HepG2 (cell line): ENCODE measurements around the gene NAB2. TPM values are rescaled to one million over a fixed set of nuclear protein-coding genes. Genes with fewer than 3 reads are reported as not detected.

ENCODE experiments used
- ARNT ChIP-seq: fragments of 450-650 bp; IDR thresholded peaks from 2 replicates; pipeline ENCODE4 v1.6.1; 2017
- CEBPG ChIP-seq: IDR thresholded peaks from 2 replicates; pipeline ENCODE4 v1.6.1; 2016
- IKZF1 ChIP-seq: fragments of 450-650 bp; IDR thresholded peaks from 2 replicates; pipeline ENCODE4 v1.7.1; 2016
- MTERF4 ChIP-seq: sonication (generic); formaldehyde crosslinking; IDR thresholded peaks from 2 replicates; pipeline ENCODE4 v1.8.0; 2023; ENCODE audit warnings: mild to moderate bottlenecking, missing genetic modification reagents
- PAX8 ChIP-seq: sonication (generic); formaldehyde crosslinking; IDR thresholded peaks from 2 replicates; pipeline ENCODE4 v1.8.0; 2022; ENCODE audit warnings: mild to moderate bottlenecking, missing genetic modification reagents, borderline replicate concordance
- RARA ChIP-seq: IDR thresholded peaks from 2 replicates; pipeline ENCODE4 v1.6.1; 2016; ENCODE audit warnings: missing genetic modification reagents, missing compliant biosample characterization
- REPIN1 ChIP-seq: sonication (generic); formaldehyde crosslinking; IDR thresholded peaks from 2 replicates; pipeline ENCODE4 v1.8.0; 2022; ENCODE audit warnings: missing genetic modification reagents, low read depth, mild to moderate bottlenecking, borderline replicate concordance
- SMAD3 ChIP-seq: sonication (generic); formaldehyde crosslinking; IDR thresholded peaks from 2 replicates; pipeline ENCODE4 v1.4.0; 2020; ENCODE audit warnings: missing genetic modification reagents
- USF2 ChIP-seq, 2 experiments: sonication (generic) in 1 of 2; formaldehyde crosslinking in 1 of 2; IDR thresholded peaks; 2 replicates each; pipeline versions ENCODE4 v1.5.1 to v1.6.1; 2011 to 2020; ENCODE audit warnings: borderline replicate concordance in 1 of 2, low read depth in 1 of 2, low read length in 1 of 2, mild to moderate bottlenecking in 1 of 2, missing genetic modification reagents in 1 of 2, moderate library complexity in 1 of 2
- ZFP91 ChIP-seq: sonication (generic); formaldehyde crosslinking; IDR thresholded peaks from 2 replicates; pipeline ENCODE4 v1.9.0; 2022; ENCODE audit warnings: missing genetic modification reagents, mild to moderate bottlenecking, borderline replicate concordance
- ZFX ChIP-seq: sonication (generic); formaldehyde crosslinking; IDR thresholded peaks from 2 replicates; pipeline ENCODE4 v1.4.0; 2020; ENCODE audit warnings: mild to moderate bottlenecking, low read depth, missing genetic modification reagents, moderate library complexity
- ZMYM4 ChIP-seq: sonication (generic); formaldehyde crosslinking; IDR thresholded peaks from 2 replicates; pipeline ENCODE4 v1.8.1; 2023; ENCODE audit warnings: mild to moderate bottlenecking, missing genetic modification reagents
- ZNF17 ChIP-seq: sonication (generic); formaldehyde crosslinking; IDR thresholded peaks from 2 replicates; pipeline ENCODE4 v1.5.0; 2020; ENCODE audit warnings: mild to moderate bottlenecking, missing genetic modification reagents
- ZNF574 ChIP-seq: sonication (generic); formaldehyde crosslinking; IDR thresholded peaks from 2 replicates; pipeline ENCODE4 v1.4.0; 2020; ENCODE audit warnings: missing genetic modification reagents
- ZNF747 ChIP-seq: sonication (generic); formaldehyde crosslinking; IDR thresholded peaks from 2 replicates; pipeline ENCODE4 v1.8.1; 2023; ENCODE audit warnings: missing genetic modification reagents, mild to moderate bottlenecking, borderline replicate concordance
- ZNF839 ChIP-seq: sonication (generic); formaldehyde crosslinking; IDR thresholded peaks from 2 replicates; pipeline ENCODE4 v1.4.0; 2020; ENCODE audit warnings: missing genetic modification reagents, mild to moderate bottlenecking, borderline replicate concordance
- ZXDC ChIP-seq: sonication (generic); formaldehyde crosslinking; IDR thresholded peaks from 2 replicates; pipeline ENCODE4 v1.5.0; 2020; ENCODE audit warnings: mild to moderate bottlenecking, missing genetic modification reagents
- polyA plus RNA-seq, 8 experiments: library from polyadenylated mRNA; depleted of rRNA in 3 of 8; stranded (reverse) in 7 of 8; unstranded in 1 of 8; fragments of >200 nt; fragmentation: Illumina TruSeq in 4 of 8; extraction: Trizol in 4 of 8; gene quantifications; 2 replicates each; pipeline versions ENCODE4 v1.2.1 to v1.2.3, GENCODE V29; 2011 to 2016; ENCODE audit warnings: low read depth in 4 of 8, missing spikeins in 1 of 8, mixed read lengths in 1 of 8; ENCODE audit not compliant: insufficient read depth in 1 of 8
- total RNA-seq, 5 experiments: library from RNA; depleted of rRNA; stranded (reverse); fragments of >200 nt; fragmentation: Illumina TruSeq; extraction: Trizol; gene quantifications; 2 replicates each; pipeline ENCODE4 v1.2.3, GENCODE V29; 2016; ENCODE audit warnings: low read depth in 1 of 5

The NAB2 gene
- total and polyA plus RNA-seq, 2 of the 13 experiments (the other 11 are each of a cell fraction or from before 2014, with no cell fraction given): 11.7 to 12.9 TPM

- TF ChIP-seq ZXDC (CRISPR knock-in tag) (0 out of 2 replicates have a peak, but pooled peaks have one; percentile 40), ZMYM4 (no peak), IKZF1 (no peak), USF2 (IDR thresholded peaks at IDR 0.05; ENCODE audit: low read depth, low read length) (no peak), USF2 (CRISPR knock-in tag; IDR thresholded peaks at IDR 0.05; ENCODE audit: borderline replicate concordance) (no peak), ZFX (CRISPR knock-in tag) (peak; percentile 45; the same call in 1 of the 2 replicates), MTERF4 (CRISPR knock-in tag) (no peak), ZNF574 (0 out of 2 replicates have a peak, but pooled peaks have one; percentile 29), ZNF747 (CRISPR knock-in tag) (no peak), ARNT (no peak), CEBPG (CRISPR knock-in tag) (no peak), ZNF17 (CRISPR knock-in tag) (no peak), SMAD3 (CRISPR knock-in tag) (no peak), ZFP91 (peak; percentile 28; the same call in 1 of the 2 replicates), REPIN1 (CRISPR knock-in tag) (no peak), ZNF839 (CRISPR knock-in tag) (no peak), PAX8 (CRISPR knock-in tag) (no peak), RARA (CRISPR knock-in tag) (peak; percentile 8; the same call in 1 of the 2 replicates)
Observed at GRCh38 chr12:57089271-57090245, 644 bp downstream of the NAB2 start (continued).
